GM18498 (cell line): Measurements from ENCODE around the gene TJP2.

Experiments used
- ATAC-seq: cut with Tn5 transposase; IDR thresholded peaks from one replicate; pipeline ENCODE4 v1.9.1; 2021; ENCODE audit warnings: mild to moderate bottlenecking, moderate library complexity; ENCODE audit not compliant: unreplicated experiment

TJP2 gene

GRCh38 chr9:69323861-69324260 is 149.8 kb downstream of the TJP2 start:
- no peak for ATAC-seq
